Skeletal muscle tissue (tissue), 5 donors: Measurements from ENCODE around the gene MYD88. TPM values are rescaled to one million over a fixed set of nuclear protein-coding genes. Genes with fewer than 3 reads are reported as not detected.

ENCODE experiments used
- H3K27ac ChIP-seq: one replicate; pipeline ENCODE4 v1.7.0; 2013; ENCODE audit warnings: mild to moderate bottlenecking, low read depth, low read length, inconsistent platforms
- H3K27me3 ChIP-seq, 3 donors: one replicate each; pipeline ENCODE4 v1.7.0; 2013; ENCODE audit warnings: low read length in 3 of 3; ENCODE audit not compliant: control insufficient read depth in 3 of 3, insufficient read depth in 3 of 3
- H3K36me3 ChIP-seq, 3 donors: one replicate each; pipeline ENCODE4 v1.7.0; 2013; ENCODE audit warnings: low read length in 3 of 3; ENCODE audit not compliant: control insufficient read depth in 3 of 3, insufficient read depth in 3 of 3
- H3K4me1 ChIP-seq, 3 donors: one replicate each; pipeline ENCODE4 v1.7.0; 2013; ENCODE audit warnings: low read length in 3 of 3, mild to moderate bottlenecking in 3 of 3; ENCODE audit not compliant: control insufficient read depth in 3 of 3, insufficient read depth in 3 of 3
- H3K4me3 ChIP-seq, 3 donors: one replicate each; pipeline ENCODE4 v1.7.0; 2013; ENCODE audit warnings: low read length in 3 of 3
- H3K9ac ChIP-seq, 3 donors: one replicate each; pipeline ENCODE4 v1.7.0; 2013; ENCODE audit warnings: low read length in 3 of 3, mild to moderate bottlenecking in 3 of 3, moderate library complexity in 2 of 3, low read depth in 1 of 3
- H3K9me3 ChIP-seq, 3 donors: one replicate each; pipeline ENCODE4 v1.7.0; 2013; ENCODE audit warnings: low read length in 3 of 3; ENCODE audit not compliant: control insufficient read depth in 3 of 3
- small RNA-seq: library from RNA; depleted of rRNA; stranded (forward); fragments of <200 nt; gene quantifications from one replicate; pipeline ENCODE3, GENCODE V24; 2014
- total RNA-seq: library from RNA; depleted of rRNA; stranded (reverse); fragments of >200 nt; gene quantifications from one replicate; pipeline ENCODE4 v1.2.3, GENCODE V29; 2014
- donor health status: Osteomylitis.

MYD88 gene
- total RNA-seq, 1 donor from 2014 or later: 5.2 TPM

DNA sequence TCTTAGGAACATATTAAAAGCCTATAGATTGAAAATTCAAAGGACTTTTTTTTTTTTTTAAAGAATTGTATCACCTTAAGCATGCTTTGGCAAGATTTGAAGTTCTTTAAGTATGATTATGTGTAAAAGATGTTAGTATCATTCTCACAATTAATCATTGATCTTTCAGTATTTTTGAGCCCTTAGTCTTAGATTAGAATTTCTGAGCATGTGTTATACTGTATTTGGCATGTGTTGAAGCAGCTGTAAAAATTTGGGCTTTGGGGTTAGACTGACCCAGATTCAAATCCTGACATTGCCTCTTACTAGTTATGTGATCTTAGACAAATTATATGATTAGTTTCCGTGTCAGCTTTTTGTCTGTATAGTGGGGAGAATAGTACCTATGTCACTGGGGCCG, 33.2 kb downstream of the MYD88 start:
- no peak overlapping the region for H3K27ac ChIP-seq
- H3K4me3 ChIP-seq: no peak overlapping the region
- H3K9me3 ChIP-seq: no peaks in the 10 kb centered on the region
- no peak overlapping the region for H3K9ac ChIP-seq
- no peaks in the 10 kb centered on the region for H3K36me3 ChIP-seq
- peaks cover 8 to 18% (median 14%) of the 10 kb centered on the region in 3 donors for H3K4me1 ChIP-seq
- no peaks in the 10 kb centered on the region for H3K27me3 ChIP-seq

DNA sequence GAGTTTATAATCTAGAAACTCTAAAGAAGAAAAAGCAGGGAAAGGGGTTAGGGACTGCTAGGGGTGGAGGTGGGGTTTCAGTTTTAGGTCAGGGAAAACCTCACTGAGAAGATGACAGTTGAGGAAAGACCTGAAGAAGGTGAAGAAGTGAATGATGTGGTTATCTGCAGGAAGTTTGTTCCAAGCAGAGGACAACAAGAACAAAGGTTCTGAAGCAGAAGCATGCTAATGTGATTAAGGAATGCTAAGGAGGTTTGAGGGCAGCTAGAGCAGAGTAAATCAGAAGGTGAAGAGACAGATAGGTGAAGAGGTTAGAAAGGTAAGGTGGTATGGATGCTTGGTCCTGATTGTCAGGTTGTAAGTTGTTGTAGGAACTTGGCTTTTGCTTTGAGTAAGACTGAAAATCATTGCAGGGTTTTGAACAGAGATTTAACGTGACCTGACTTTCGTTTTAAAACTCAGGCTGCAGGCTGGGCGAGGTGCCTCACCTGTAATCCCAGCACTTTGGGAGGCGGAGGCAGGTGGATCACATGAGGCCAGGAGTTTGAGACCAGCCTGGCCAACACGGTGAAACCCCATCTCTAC, 35.5 kb downstream of the MYD88 start:
- no peak overlapping the region for H3K4me3 ChIP-seq
- H3K9me3 ChIP-seq: no peaks in the 10 kb centered on the region
- H3K27ac ChIP-seq: no peak overlapping the region
- H3K27me3 ChIP-seq: no peaks in the 10 kb centered on the region
- no peaks in the 10 kb centered on the region for H3K36me3 ChIP-seq
- peaks cover 0 to 12% (median 3%) of the 10 kb centered on the region in 3 donors for H3K4me1 ChIP-seq
- H3K9ac ChIP-seq: no peak overlapping the region

DNA sequence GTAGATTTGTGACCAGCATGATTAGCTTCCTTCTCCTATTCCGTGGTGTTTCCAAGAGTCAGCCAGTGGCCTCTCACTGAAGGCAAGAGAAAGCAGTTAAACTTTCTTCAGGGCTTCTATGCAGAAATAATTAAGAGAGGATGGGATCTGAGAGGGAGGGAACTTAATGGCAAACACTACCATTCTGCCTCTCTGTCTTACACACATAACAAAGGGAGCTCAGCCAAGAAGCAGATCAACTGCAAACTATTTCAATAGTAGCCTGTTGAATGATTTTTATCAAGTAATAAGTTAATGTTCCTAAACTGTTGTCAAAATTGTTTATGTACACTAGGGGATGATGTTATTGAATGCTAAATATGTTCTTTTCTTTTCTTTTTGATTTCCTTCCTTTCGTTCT, 38.7 kb downstream of the MYD88 start:
- no peak overlapping the region for H3K4me3 ChIP-seq
- H3K9me3 ChIP-seq: no peaks in the 10 kb centered on the region
- peaks cover 0 to 8% (median 3%) of the 10 kb centered on the region in 3 donors for H3K4me1 ChIP-seq
- H3K36me3 ChIP-seq: no peaks in the 10 kb centered on the region
- H3K9ac ChIP-seq: no peak overlapping the region
- H3K27me3 ChIP-seq: no peaks in the 10 kb centered on the region
- no peak overlapping the region for H3K27ac ChIP-seq

DNA sequence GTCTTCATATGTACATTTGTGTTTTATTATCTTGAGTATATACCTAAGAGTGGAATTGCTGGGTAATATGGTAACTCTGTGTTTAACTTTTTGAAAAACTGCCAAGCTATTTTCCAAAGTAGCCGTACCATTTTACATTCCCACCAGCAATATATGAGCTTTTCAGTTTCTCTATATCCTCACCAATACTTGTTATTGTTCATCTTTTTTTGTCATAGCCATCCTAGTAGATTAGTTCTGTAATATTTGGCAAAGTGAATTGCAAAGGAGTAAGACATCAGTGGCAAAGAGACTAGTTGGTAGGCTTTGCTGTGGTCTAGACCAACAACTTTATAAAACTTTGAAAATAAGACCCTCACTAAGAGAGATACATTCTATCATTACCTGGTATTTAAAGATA, 48.3 kb downstream of the MYD88 start:
- no peaks in the 10 kb centered on the region for H3K9me3 ChIP-seq
- H3K36me3 ChIP-seq: peaks cover 0 to 8% (median 0%) of the 10 kb centered on the region in 3 donors

GRCh38 chr3:38190481-38190881, 52.0 kb downstream of the MYD88 start:
- H3K4me3 ChIP-seq: no peak overlapping the region
- no peaks in the 10 kb centered on the region for H3K4me1 ChIP-seq
- no peak overlapping the region for H3K9ac ChIP-seq
- H3K9me3 ChIP-seq: no peaks in the 10 kb centered on the region
- peaks cover 0 to 7% (median 0%) of the 10 kb centered on the region in 3 donors for H3K36me3 ChIP-seq
- no peaks in the 10 kb centered on the region for H3K27me3 ChIP-seq
- H3K27ac ChIP-seq: no peak overlapping the region

More for the DNA sequence above, 48.3 kb downstream of the MYD88 start:
- no peak overlapping the region for H3K27ac ChIP-seq
- H3K27me3 ChIP-seq: no peaks in the 10 kb centered on the region
- H3K4me1 ChIP-seq: no peaks in the 10 kb centered on the region
- no peak overlapping the region for H3K4me3 ChIP-seq
- no peak overlapping the region for H3K9ac ChIP-seq

Small RNA genes within 50 kb of the gene (small RNA-seq; reads per million reads assigned to genes)
- not detected for gene RF00019

Other genes with a start within 250 kb of the MYD88 start
- gene VILL, start 147.9 kb upstream of the MYD88 start, total RNA-seq: 7.8 TPM
- 9.4 TPM for gene PLCD1, start 109.0 kb upstream of the MYD88 start, total RNA-seq
- gene DLEC1, start 99.5 kb upstream of the MYD88 start, total RNA-seq: under 0.01 TPM
- gene ACAA1, start 1.5 kb upstream of the MYD88 start, total RNA-seq: 21.9 TPM
- 20.9 TPM for gene OXSR1, start 26.9 kb downstream of the MYD88 start, total RNA-seq
- not detected for gene SLC22A13, start 127.2 kb downstream of the MYD88 start, total RNA-seq
- under 0.01 TPM for gene SLC22A14, start 143.6 kb downstream of the MYD88 start, total RNA-seq
- 7.3 TPM for gene XYLB, start 208.1 kb downstream of the MYD88 start, total RNA-seq